H9 (cell line): ENCODE measurements around the gene PACSIN2. TPM values are rescaled to one million over a fixed set of nuclear protein-coding genes. Genes with fewer than 3 reads are reported as not detected.
A peak's percentile ranks its signal among the peaks of the same experiment; 100 is the strongest.
"Not testable (repeated sequence)": the region's sequence is repeated elsewhere in the genome, so short reads cannot be mapped to it uniquely, and the experiment has no call there.

Experiments
- DNase-seq: peaks from one replicate; pipeline ENCODE4 v3.0.0-alpha.2; 2017
- H2AFZ ChIP-seq: one replicate; pipeline ENCODE4 v1.6.1; 2013; ENCODE audit warnings: mild to moderate bottlenecking, low read length, control low read depth, moderate library complexity
- H2AK5ac ChIP-seq: 2 replicates; pipeline ENCODE4 v1.6.1; 2013; ENCODE audit warnings: low read length, control low read depth, mixed read lengths; ENCODE audit not compliant: insufficient read length
- H2BK120ac ChIP-seq: one replicate; pipeline ENCODE4 v1.6.1; 2013; ENCODE audit warnings: low read depth, mild to moderate bottlenecking, low read length, control low read depth, inconsistent platforms; ENCODE audit not compliant: poor library complexity, severe bottlenecking
- H2BK12ac ChIP-seq: 2 replicates; pipeline ENCODE4 v1.6.1; 2013; ENCODE audit warnings: low read length, control low read depth, mixed read lengths, low read depth; ENCODE audit not compliant: insufficient read length
- H2BK15ac ChIP-seq: 2 replicates; pipeline ENCODE4 v1.6.1; 2013; ENCODE audit warnings: low read depth, low read length, control low read depth
- H2BK20ac ChIP-seq: one replicate; pipeline ENCODE4 v1.6.1; 2013; ENCODE audit warnings: low read depth, mild to moderate bottlenecking, low read length, control low read depth, inconsistent platforms; ENCODE audit not compliant: poor library complexity, severe bottlenecking
- H2BK5ac ChIP-seq: 2 replicates; pipeline ENCODE4 v1.6.1; 2013; ENCODE audit warnings: low read length, control low read depth, mixed read lengths; ENCODE audit not compliant: insufficient read length
- H3K14ac ChIP-seq: 2 replicates; pipeline ENCODE4 v1.6.1; 2013; ENCODE audit warnings: low read length, control low read depth; ENCODE audit not compliant: insufficient read depth
- H3K18ac ChIP-seq: 2 replicates; pipeline ENCODE4 v1.6.1; 2013; ENCODE audit warnings: low read depth, mild to moderate bottlenecking, mixed read lengths, low read length, control low read depth; ENCODE audit not compliant: insufficient read length
- H3K23ac ChIP-seq: 2 replicates; pipeline ENCODE4 v1.6.1; 2013; ENCODE audit warnings: low read length, control low read depth, mixed read lengths, low read depth; ENCODE audit not compliant: insufficient read length
- H3K23me2 ChIP-seq: 2 replicates; pipeline ENCODE4 v1.6.1; 2013; ENCODE audit warnings: low read depth, mild to moderate bottlenecking, mixed read lengths, low read length, control low read depth; ENCODE audit not compliant: insufficient read length, poor library complexity, severe bottlenecking
- H3K27ac ChIP-seq: 2 replicates; pipeline ENCODE4 v1.5.1; 2013; ENCODE audit warnings: low read length, control low read depth, mixed read lengths, low read depth; ENCODE audit not compliant: insufficient read length
- H3K27me3 ChIP-seq: 2 replicates; pipeline ENCODE4 v1.6.1; 2013; ENCODE audit warnings: low read length, control low read depth, inconsistent platforms; ENCODE audit not compliant: insufficient read depth
- H3K4ac ChIP-seq: 2 replicates; pipeline ENCODE4 v1.6.1; 2013; ENCODE audit warnings: low read depth, mild to moderate bottlenecking, control low read depth, inconsistent platforms, low read length, moderate library complexity
- H3K4me1 ChIP-seq: 2 replicates; pipeline ENCODE4 v1.6.1; 2013; ENCODE audit warnings: low read length, control low read depth, inconsistent platforms; ENCODE audit not compliant: insufficient read depth
- H3K4me2 ChIP-seq: 2 replicates; pipeline ENCODE4 v1.6.1; 2013; ENCODE audit warnings: low read length, control low read depth, mixed read lengths; ENCODE audit not compliant: insufficient read length, insufficient read depth
- H3K56ac ChIP-seq: 2 replicates; pipeline ENCODE4 v1.6.1; 2013; ENCODE audit warnings: low read depth, mild to moderate bottlenecking, mixed read lengths, low read length, control low read depth; ENCODE audit not compliant: insufficient read length
- H3K79me1 ChIP-seq: 2 replicates; pipeline ENCODE4 v1.6.1; 2013; ENCODE audit warnings: low read depth, mild to moderate bottlenecking, moderate library complexity, low read length, control low read depth, inconsistent platforms; ENCODE audit not compliant: insufficient read depth, poor library complexity, severe bottlenecking
- H3K79me2 ChIP-seq: 2 replicates; pipeline ENCODE4 v1.6.1; 2013; ENCODE audit warnings: low read length, control low read depth, inconsistent platforms; ENCODE audit not compliant: insufficient read depth
- H3K9ac ChIP-seq: 2 replicates; pipeline ENCODE4 v1.6.1; 2013; ENCODE audit warnings: low read length, control low read depth, mixed read lengths; ENCODE audit not compliant: insufficient read length; ENCODE audit errors: extremely low read depth
- H3K9me3 ChIP-seq: one replicate; pipeline ENCODE4 v1.6.1; 2013; ENCODE audit warnings: low read depth, low read length, inconsistent platforms; ENCODE audit not compliant: control insufficient read depth
- H3T11ph ChIP-seq: one replicate; pipeline ENCODE4 v1.6.1; 2013; ENCODE audit warnings: mild to moderate bottlenecking, low read length, control low read depth, inconsistent platforms
- H4K20me1 ChIP-seq: one replicate; pipeline ENCODE4 v1.6.1; 2013; ENCODE audit not compliant: control insufficient read depth, insufficient read length, insufficient read depth
- H4K5ac ChIP-seq: 2 replicates; pipeline ENCODE4 v1.6.1; 2013; ENCODE audit warnings: low read depth, mild to moderate bottlenecking, mixed read lengths, low read length, control low read depth; ENCODE audit not compliant: insufficient read length
- H4K8ac ChIP-seq: replicated peaks from 2 replicates; pipeline ENCODE4 v1.6.1; 2013; ENCODE audit warnings: low read length, control low read depth, mixed read lengths, low read depth; ENCODE audit not compliant: insufficient read length
- H4K91ac ChIP-seq: 2 replicates; pipeline ENCODE4 v1.6.1; 2013; ENCODE audit warnings: low read depth, mild to moderate bottlenecking, moderate library complexity, mixed read lengths, low read length, control low read depth; ENCODE audit not compliant: insufficient read length
- H3K27ac Mint-ChIP-seq, 3 experiments: 2 replicates in 2 of 3; 3 replicates in 1 of 3; pipeline ENCODE4 v1.8.0; 2020 to 2021; ENCODE audit warnings: mixed read lengths in 3 of 3, mild to moderate bottlenecking in 1 of 3, moderate library complexity in 1 of 3
- H3K27me3 Mint-ChIP-seq: 2 replicates; pipeline ENCODE4 v1.8.0; 2021; ENCODE audit warnings: low read depth, mild to moderate bottlenecking, moderate library complexity, mixed read lengths
- H3K36me3 Mint-ChIP-seq, 3 experiments: 2 replicates in 2 of 3; 3 replicates in 1 of 3; pipeline ENCODE4 v1.8.0; 2020 to 2021; ENCODE audit warnings: low read depth in 3 of 3, mixed read lengths in 3 of 3; ENCODE audit not compliant: insufficient read depth in 1 of 3
- H3K4me1 Mint-ChIP-seq, 2 experiments: 2 replicates each; pipeline ENCODE4 v1.8.0; 2020; ENCODE audit warnings: mixed read lengths in 2 of 2
- H3K4me3 Mint-ChIP-seq, 2 experiments: 2 replicates in 1 of 2; 3 replicates in 1 of 2; pipeline ENCODE4 v1.8.0; 2020 to 2021; ENCODE audit warnings: mild to moderate bottlenecking in 2 of 2, mixed read lengths in 2 of 2, moderate library complexity in 1 of 2
- H3K9me3 Mint-ChIP-seq, 2 experiments: 2 replicates in 1 of 2; 3 replicates in 1 of 2; pipeline ENCODE4 v1.8.0; 2020; ENCODE audit warnings: mild to moderate bottlenecking in 2 of 2, mixed read lengths in 2 of 2, moderate library complexity in 1 of 2
- CTCF ChIP-seq: fragments of 200-600 bp; sonication (generic); conservative IDR thresholded peaks from 3 replicates; pipeline ENCODE4 v1.8.0; 2021; ENCODE audit warnings: antibody characterized with exemption, mild to moderate bottlenecking
- WGBS: extraction: QIAGEN DNeasy Blood & Tissue Kit; methylation state at CpG from one replicate; pipeline ENCODE4 v1.1.7; 2013; ENCODE audit warnings: missing lambda C conversion rate, low lambda C conversion rate, mixed read lengths; ENCODE audit not compliant: insufficient read length; ENCODE audit errors: extremely low coverage; 5-methylcytosine and 5-hydroxymethylcytosine counted together
- total RNA-seq: library from RNA; stranded (reverse); gene quantifications from 2 replicates; pipeline ENCODE4 v1.2.1, GENCODE V29; 2021

The PACSIN2 gene
- total RNA-seq, 1 experiment from 2014 or later, result 62.3 TPM

GRCh38 chr22:43017525-43018460 is 2.8 kb upstream of the PACSIN2 start:
- no peak overlapping the region for H3K27ac Mint-ChIP-seq

GRCh38 chr22:43016150-43016549 is 1.2 kb upstream of the PACSIN2 start:
- not testable (repeated sequence) for H3K27me3 ChIP-seq, H2BK12ac ChIP-seq, H2AFZ ChIP-seq, H2BK20ac ChIP-seq, H2BK120ac ChIP-seq, H3K23me2 ChIP-seq, H3K27me3 Mint-ChIP-seq, H3K27ac Mint-ChIP-seq, H3K23ac ChIP-seq, H2BK5ac ChIP-seq, DNase-seq, H3K4ac ChIP-seq, H3K14ac ChIP-seq, H2BK15ac ChIP-seq, H3K9ac ChIP-seq, H2AK5ac ChIP-seq, H3K27ac ChIP-seq, H4K8ac ChIP-seq, H3K79me1 ChIP-seq, H4K20me1 ChIP-seq, H3K4me2 ChIP-seq, H3K9me3 Mint-ChIP-seq, H3K9me3 ChIP-seq, H3T11ph ChIP-seq, H3K18ac ChIP-seq, H3K36me3 Mint-ChIP-seq, H3K56ac ChIP-seq, H3K4me1 ChIP-seq, H4K91ac ChIP-seq, H4K5ac ChIP-seq
- H3K4me3 Mint-ChIP-seq, result peak overlapping the region; percentile 2 to 99; a peak in 2 of 5 replicates
- H3K79me2 ChIP-seq, result peaks cover 18% of the 10 kb centered on the region; the same call in 1 of the 2 replicates
- WGBS, result no CpG with 5 or more reads among the region's 5 CpGs
- peaks cover 19 to 21% of the 10 kb centered on the region in 2 experiments for H3K4me1 Mint-ChIP-seq

More at GRCh38 chr22:43017525-43018460, 2.8 kb upstream of the PACSIN2 start:
- no peak for DNase-seq
- H3T11ph ChIP-seq, result no peak overlapping the region
- no peak overlapping the region for H4K8ac ChIP-seq
- no peak overlapping the region for H2AK5ac ChIP-seq
- H3K27me3 ChIP-seq, result no peaks in the 10 kb centered on the region
- H3K4ac ChIP-seq, result no peak overlapping the region
- no peak overlapping the region for H3K14ac ChIP-seq
- no peaks in the 10 kb centered on the region for H3K79me1 ChIP-seq
- peaks cover 10% of the 10 kb centered on the region; the same call in 1 of the 2 replicates for H3K79me2 ChIP-seq
- Mint-ChIP-seq H3K27me3 (peaks cover 9% of the 10 kb centered on the region), H3K36me3 (peaks cover 2 to 7% (median 5%) of the 10 kb centered on the region in 3 experiments; a peak in 4 of 7 replicates), H3K4me1 (peaks cover 15 to 17% of the 10 kb centered on the region in 2 experiments), H3K9me3 (peaks cover 3% of the 10 kb centered on the region in 2 experiments; a peak in 3 of 5 replicates), H3K4me3 (no peak overlapping the region)
- H3K18ac ChIP-seq, result no peak overlapping the region
- H4K20me1 ChIP-seq, result no peaks in the 10 kb centered on the region
- WGBS, result no CpG with 5 or more reads among the region's 10 CpGs
- H3K56ac ChIP-seq, result no peak overlapping the region
- H3K23ac ChIP-seq, result no peak overlapping the region
- no peak overlapping the region for H2AFZ ChIP-seq
- H4K5ac ChIP-seq, result no peak overlapping the region
- TF ChIP-seq CTCF, result no peak
- H3K23me2 ChIP-seq, result peaks cover 9% of the 10 kb centered on the region
- no peak overlapping the region for H2BK20ac ChIP-seq
- H2BK15ac ChIP-seq, result no peak overlapping the region
- peaks cover 2% of the 10 kb centered on the region; the same call in 1 of the 2 replicates for H3K4me1 ChIP-seq
- no peak overlapping the region for H3K9ac ChIP-seq
- no peak overlapping the region for H2BK120ac ChIP-seq
- H3K9me3 ChIP-seq, result no peaks in the 10 kb centered on the region
- H2BK5ac ChIP-seq, result no peak overlapping the region
- H3K27ac ChIP-seq, result no peak overlapping the region
- no peak overlapping the region for H4K91ac ChIP-seq
- H3K4me2 ChIP-seq, result no peak overlapping the region
- no peak overlapping the region for H2BK12ac ChIP-seq
